Measurements from ENCODE around the gene MRPL44. TPM values are rescaled to one million over a fixed set of nuclear protein-coding genes. Genes with fewer than 3 reads are reported as not detected.
"Not testable (repeated sequence)": the region's sequence is repeated elsewhere in the genome, so short reads cannot be mapped to it uniquely, and the experiment has no call there.

MRPL44 gene
- total RNA-seq, 1 experiment from 2014 or later, result 64.9 TPM

- Histone ChIP-seq H3K4me3 (ENCODE audit: low read depth, low read length) (no peak overlapping the region), H3K27me3 (replicated peaks; ENCODE audit: control insufficient read depth, insufficient read depth, low read length) (no peaks in the 10 kb centered on the region), H3K36me3 (ENCODE audit: control insufficient read depth, insufficient read depth, low read length) (no peaks in the 10 kb centered on the region), H3K4me1 (peaks cover 5% of the 10 kb centered on the region), H3K9me3 (peaks cover 4% of the 10 kb centered on the region; the same call in 1 of the 2 replicates)
- ChIA-PET CTCF (no interaction called here), POLR2A (no interaction called here)
- no peaks in the 10 kb centered on the region for H3K36me3 Mint-ChIP-seq (ENCODE audit: insufficient read depth, unreplicated experiment)
- TF ChIP-seq CTCF (IDR thresholded peaks at IDR 0.05; ENCODE audit: insufficient read depth in 1 of 2, low read depth in 1 of 2, low read length in 1 of 2, severe bottlenecking in 1 of 2, unreplicated experiment in 1 of 2), result no peak
- no peaks in the 10 kb centered on the region for H3K4me1 Mint-ChIP-seq (ENCODE audit: low read depth, unreplicated experiment)
- intact Hi-C loops (cut with micrococcal nuclease; ENCODE audit: unreplicated experiment), result no loop called here
- no peaks in the 10 kb centered on the region for H3K27me3 Mint-ChIP-seq (ENCODE audit: insufficient read depth, unreplicated experiment)
- no TSS peak for BruUV-seq (replicated peaks)
- no peak overlapping the region for H3K27ac Mint-ChIP-seq (ENCODE audit: unreplicated experiment)
- H3K4me3 Mint-ChIP-seq (ENCODE audit: unreplicated experiment), result no peak overlapping the region
- no peak for DNase-seq
- no peaks in the 10 kb centered on the region for H3K9me3 Mint-ChIP-seq (ENCODE audit: unreplicated experiment)
Measured at GRCh38 chr2:223997938-223998337, 40.7 kb downstream of the MRPL44 start.

DNA sequence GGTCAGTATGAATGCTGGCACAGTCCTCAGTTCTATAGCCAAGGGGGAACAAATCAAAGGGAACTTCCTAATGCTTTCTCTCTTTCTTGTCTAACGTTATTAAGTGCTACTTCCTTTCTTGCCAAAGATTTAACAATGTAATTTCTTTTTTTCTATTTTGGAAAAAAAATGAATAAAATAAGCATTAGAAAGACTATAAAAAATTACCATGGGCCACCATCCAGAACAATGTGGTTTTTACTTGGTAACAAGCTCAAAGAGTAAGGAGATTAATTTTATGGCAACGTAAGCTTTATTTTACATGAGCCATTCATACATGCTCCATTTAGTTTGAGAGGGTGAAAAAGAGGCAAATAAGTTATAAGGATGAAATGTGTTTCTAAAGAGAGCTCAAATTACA is 41.7 kb downstream of the MRPL44 start:
- no peaks in the 10 kb centered on the region for H3K27me3 Mint-ChIP-seq (ENCODE audit: insufficient read depth, unreplicated experiment)
- Histone ChIP-seq H3K4me3 (ENCODE audit: low read depth, low read length) (no peak overlapping the region), H3K4me1 (peaks cover 5% of the 10 kb centered on the region), H3K9me3 (peaks cover 4% of the 10 kb centered on the region; the same call in 1 of the 2 replicates), H3K27me3 (replicated peaks; ENCODE audit: control insufficient read depth, insufficient read depth, low read length) (no peaks in the 10 kb centered on the region), H3K36me3 (ENCODE audit: control insufficient read depth, insufficient read depth, low read length) (no peaks in the 10 kb centered on the region)
- no peak overlapping the region for H3K4me3 Mint-ChIP-seq (ENCODE audit: unreplicated experiment)
- DNase-seq, result no peak
- CTCF ChIA-PET, result interaction anchor here (0.6 kb wide), 1 partner anchor 147 kb away, joined by 6 read pairs; no protein-coding TSS in a partner anchor
- POLR2A ChIA-PET, result no interaction called here
- intact Hi-C loops (cut with micrococcal nuclease; ENCODE audit: unreplicated experiment), result no loop called here
- no peaks in the 10 kb centered on the region for H3K9me3 Mint-ChIP-seq (ENCODE audit: unreplicated experiment)
- no TSS peak for BruUV-seq (replicated peaks)
- H3K36me3 Mint-ChIP-seq (ENCODE audit: insufficient read depth, unreplicated experiment), result no peaks in the 10 kb centered on the region
- H3K4me1 Mint-ChIP-seq (ENCODE audit: low read depth, unreplicated experiment), result no peaks in the 10 kb centered on the region
- TF ChIP-seq CTCF (IDR thresholded peaks at IDR 0.05; ENCODE audit: insufficient read depth in 1 of 2, low read depth in 1 of 2, low read length in 1 of 2, severe bottlenecking in 1 of 2, unreplicated experiment in 1 of 2), result no peak
- H3K27ac Mint-ChIP-seq (ENCODE audit: unreplicated experiment), result no peak overlapping the region

DNA sequence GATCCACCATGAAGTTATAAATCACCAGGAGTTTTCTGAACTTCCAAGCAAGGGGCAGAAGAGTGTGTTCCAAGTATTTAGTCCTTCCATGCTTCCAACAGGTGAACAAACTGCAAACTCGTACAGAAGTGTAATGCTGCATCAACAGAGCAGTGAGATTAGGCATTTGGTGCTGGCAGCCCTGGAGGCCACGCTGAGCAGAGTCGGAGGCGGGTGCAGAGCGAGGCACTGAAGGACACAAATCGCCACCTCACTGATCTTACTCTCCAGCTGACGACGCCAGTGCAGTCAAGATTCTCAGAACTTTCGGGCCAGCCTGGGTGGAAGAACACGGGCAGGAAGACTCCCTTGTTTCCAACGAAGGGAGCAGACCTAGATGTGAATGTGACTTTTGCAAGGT is 42.6 kb downstream of the MRPL44 start:
- Histone ChIP-seq H3K9me3 (peaks cover 4% of the 10 kb centered on the region; the same call in 1 of the 2 replicates), H3K4me1 (no peaks in the 10 kb centered on the region), H3K27me3 (replicated peaks; ENCODE audit: control insufficient read depth, insufficient read depth, low read length) (no peaks in the 10 kb centered on the region), H3K36me3 (ENCODE audit: control insufficient read depth, insufficient read depth, low read length) (no peaks in the 10 kb centered on the region), H3K4me3 (ENCODE audit: low read depth, low read length) (no peak overlapping the region)
- no peak for DNase-seq
- no TSS peak for BruUV-seq (replicated peaks)
- Mint-ChIP-seq H3K4me1 (ENCODE audit: low read depth, unreplicated experiment) (no peaks in the 10 kb centered on the region), H3K27me3 (ENCODE audit: insufficient read depth, unreplicated experiment) (no peaks in the 10 kb centered on the region), H3K36me3 (ENCODE audit: insufficient read depth, unreplicated experiment) (no peaks in the 10 kb centered on the region), H3K9me3 (ENCODE audit: unreplicated experiment) (no peaks in the 10 kb centered on the region), H3K27ac (ENCODE audit: unreplicated experiment) (no peak overlapping the region), H3K4me3 (ENCODE audit: unreplicated experiment) (no peak overlapping the region)
- ChIA-PET POLR2A (no interaction called here), CTCF (no interaction called here)
- intact Hi-C loops (cut with micrococcal nuclease; ENCODE audit: unreplicated experiment), result no loop called here
- TF ChIP-seq CTCF (IDR thresholded peaks at IDR 0.05; ENCODE audit: insufficient read depth in 1 of 2, low read depth in 1 of 2, low read length in 1 of 2, severe bottlenecking in 1 of 2, unreplicated experiment in 1 of 2), result no peak

GRCh38 chr2:224000662-224001061 is 43.4 kb downstream of the MRPL44 start:
- H3K27me3 Mint-ChIP-seq (ENCODE audit: insufficient read depth, unreplicated experiment); intact Hi-C loops (cut with micrococcal nuclease; ENCODE audit: unreplicated experiment); CTCF ChIA-PET; H3K4me1 Mint-ChIP-seq (ENCODE audit: low read depth, unreplicated experiment); H3K27me3 ChIP-seq (replicated peaks; ENCODE audit: control insufficient read depth, insufficient read depth, low read length); POLR2A ChIA-PET; H3K27ac Mint-ChIP-seq (ENCODE audit: unreplicated experiment); H3K4me3 ChIP-seq (ENCODE audit: low read depth, low read length); H3K9me3 Mint-ChIP-seq (ENCODE audit: unreplicated experiment); DNase-seq; H3K4me1 ChIP-seq; H3K36me3 Mint-ChIP-seq (ENCODE audit: insufficient read depth, unreplicated experiment); H3K9me3 ChIP-seq; H3K4me3 Mint-ChIP-seq (ENCODE audit: unreplicated experiment); BruUV-seq (replicated peaks); H3K36me3 ChIP-seq (ENCODE audit: control insufficient read depth, insufficient read depth, low read length): not testable (repeated sequence)
